Caco-2 (cell line): Measurements from ENCODE around the gene BUD23. TPM values are rescaled to one million over a fixed set of nuclear protein-coding genes. Genes with fewer than 3 reads are reported as not detected.

ENCODE experiments used
- BruUV-seq: library from RNA; stranded (reverse); fragments of 400-500 nt; replicated peaks from 2 replicates; lab custom pipeline; 2021; lab: Mats Ljungman, UMichigan
- CTCF ChIA-PET: fragments of 300-600 bp; sonication (Branson Sonifier 250); formaldehyde crosslinking; loops from one replicate; lab custom pipeline; 2022; ENCODE audit warnings: antibody characterized with exemption; lab: Charles Lee
- POLR2A ChIA-PET: fragments of 300-600 bp; sonication (Branson Sonifier 250); formaldehyde crosslinking; loops from one replicate; lab custom pipeline; 2022; ENCODE audit warnings: antibody characterized with exemption; lab: Charles Lee
- DNase-seq, 2 experiments: peaks; one replicate each; pipeline versions ENCODE4 v3.0.0 to v3.0.0-alpha.2; 2020 to 2022
- H3K27me3 ChIP-seq: replicated peaks from 2 replicates; pipeline ENCODE4 v1.6.0; 2011; ENCODE audit warnings: low read length; ENCODE audit not compliant: control insufficient read depth, insufficient read depth
- H3K36me3 ChIP-seq: 2 replicates; pipeline ENCODE4 v1.5.1; 2011; ENCODE audit warnings: low read length; ENCODE audit not compliant: control insufficient read depth, insufficient read depth
- H3K4me1 ChIP-seq: fragments of 250-450 bp; sonication (Bioruptor Pico); 2 replicates; pipeline ENCODE4 v1.5.1; 2020; ENCODE audit warnings: mild to moderate bottlenecking
- H3K4me3 ChIP-seq: 2 replicates; pipeline ENCODE4 v1.5.1; 2011; ENCODE audit warnings: low read depth, mild to moderate bottlenecking, control low read depth, low read length
- H3K9me3 ChIP-seq: fragments of 250-450 bp; sonication (Bioruptor Pico); 2 replicates; pipeline ENCODE4 v1.5.1; 2020; ENCODE audit warnings: mild to moderate bottlenecking, moderate library complexity
- H3K27ac Mint-ChIP-seq: one replicate; pipeline ENCODE4 v1.8.0; 2022; ENCODE audit warnings: mixed read lengths; ENCODE audit not compliant: unreplicated experiment
- H3K27me3 Mint-ChIP-seq: one replicate; pipeline ENCODE4 v1.8.0; 2022; ENCODE audit warnings: mixed read lengths; ENCODE audit not compliant: insufficient read depth, unreplicated experiment
- H3K36me3 Mint-ChIP-seq: one replicate; pipeline ENCODE4 v1.8.0; 2022; ENCODE audit warnings: mild to moderate bottlenecking, mixed read lengths; ENCODE audit not compliant: insufficient read depth, unreplicated experiment
- H3K4me1 Mint-ChIP-seq: one replicate; pipeline ENCODE4 v1.8.0; 2022; ENCODE audit warnings: low read depth, mixed read lengths; ENCODE audit not compliant: unreplicated experiment
- H3K4me3 Mint-ChIP-seq: one replicate; pipeline ENCODE4 v1.8.0; 2022; ENCODE audit warnings: mild to moderate bottlenecking, moderate library complexity, mixed read lengths; ENCODE audit not compliant: unreplicated experiment
- H3K9me3 Mint-ChIP-seq: one replicate; pipeline ENCODE4 v1.8.0; 2022; ENCODE audit warnings: mixed read lengths; ENCODE audit not compliant: unreplicated experiment
- CTCF ChIP-seq, 2 experiments: fragments of 200-600 bp in 1 of 2; IDR thresholded peaks; 1 replicate in 1 of 2; 2 replicates in 1 of 2; pipeline versions ENCODE4 v1.5.1 to v1.8.0; 2011 to 2022; ENCODE audit warnings: antibody characterized with exemption in 1 of 2, control low read depth in 1 of 2, inconsistent platforms in 1 of 2, low read depth in 1 of 2, low read length in 1 of 2, mild to moderate bottlenecking in 1 of 2, moderate library complexity in 1 of 2; ENCODE audit not compliant: insufficient read depth in 1 of 2, severe bottlenecking in 1 of 2, unreplicated experiment in 1 of 2
- intact Hi-C: fragments of 100-400 bp; cut with micrococcal nuclease; formaldehyde crosslinking; loops from one replicate; pipeline ENCODE4 v1.10.0; 2022; ENCODE audit not compliant: unreplicated experiment
- total RNA-seq: library from RNA; stranded (reverse); gene quantifications from 2 replicates; pipeline ENCODE4 v1.2.3, GENCODE V29; 2022

Gene BUD23
- total RNA-seq, 1 experiment from 2014 or later: 144 TPM

- Histone ChIP-seq H3K9me3 (no peaks in the 10 kb centered on the region), H3K27me3 (no peaks in the 10 kb centered on the region), H3K4me1 (peaks cover 12% of the 10 kb centered on the region), H3K36me3 (peaks cover 3% of the 10 kb centered on the region; the same call in 1 of the 2 replicates), H3K4me3 (no peak overlapping the region)
- POLR2A ChIA-PET: no interaction called here
- Mint-ChIP-seq H3K27ac (no peak overlapping the region), H3K27me3 (no peaks in the 10 kb centered on the region), H3K4me1 (no peaks in the 10 kb centered on the region), H3K36me3 (peaks cover 70% of the 10 kb centered on the region), H3K9me3 (no peaks in the 10 kb centered on the region), H3K4me3 (no peak overlapping the region)
- CTCF ChIA-PET: interaction anchor here (0.6 to 2.5 kb wide), 3 partner anchors 29 to 580 kb away, joined by 3 to 8 read pairs (median 4); no protein-coding TSS in a partner anchor
- TF ChIP-seq CTCF (IDR thresholded peaks at IDR 0.05; ENCODE audit: insufficient read depth in 1 of 2, low read depth in 1 of 2, low read length in 1 of 2, severe bottlenecking in 1 of 2, unreplicated experiment in 1 of 2): no peak
- intact Hi-C loops: no loop called here
- DNase-seq: no peak
- BruUV-seq: no TSS peak
Observed at GRCh38 chr7:73700069-73700423, 16.6 kb downstream of the BUD23 start.

DNA sequence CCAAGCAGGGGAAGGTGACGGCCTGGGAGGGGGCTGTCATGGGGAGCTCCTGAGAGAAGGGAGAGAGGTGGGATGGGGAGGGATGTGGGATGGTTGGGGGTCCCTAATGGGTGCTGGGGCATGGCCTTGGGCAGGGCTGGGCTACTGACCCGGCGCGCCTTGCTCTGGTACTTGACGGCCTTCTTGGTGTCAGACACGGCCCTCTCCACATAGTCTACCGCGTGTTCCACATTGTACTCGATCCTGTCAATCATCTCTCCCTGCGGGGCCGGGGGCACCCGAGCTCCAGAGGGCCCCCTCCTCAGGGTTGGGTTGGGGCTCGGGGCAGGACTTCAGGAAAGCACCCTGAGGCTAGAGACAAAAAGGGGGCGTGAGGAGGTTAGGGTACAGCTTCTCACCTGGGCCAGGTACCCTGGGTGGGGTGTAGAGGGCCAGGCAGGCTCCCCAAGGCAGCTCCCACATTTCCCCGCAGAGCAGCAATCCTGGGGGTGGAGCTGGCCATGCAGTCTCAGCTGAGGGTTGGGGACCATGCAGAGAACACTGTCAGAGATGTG, 17.3 kb downstream of the BUD23 start:
- peaks cover 76% of the 10 kb centered on the region for H3K36me3 Mint-ChIP-seq
- Histone ChIP-seq H3K4me3 (no peak overlapping the region), H3K36me3 (peaks cover 3% of the 10 kb centered on the region; the same call in 1 of the 2 replicates), H3K27me3 (no peaks in the 10 kb centered on the region), H3K9me3 (no peaks in the 10 kb centered on the region), H3K4me1 (peaks cover 12% of the 10 kb centered on the region)
- H3K27ac Mint-ChIP-seq: no peak overlapping the region
- ChIA-PET POLR2A (interaction anchor here (0.5 kb wide), 1 partner anchor 42 kb away, joined by 5 read pairs; no protein-coding TSS in a partner anchor), CTCF (interaction anchor here (0.6 to 2.6 kb wide), 5 partner anchors 15 to 94 kb away, joined by 3 to 13 read pairs (median 8); no protein-coding TSS in a partner anchor)
- no TSS peak for BruUV-seq
- no peak for TF ChIP-seq CTCF (IDR thresholded peaks at IDR 0.05; ENCODE audit: insufficient read depth in 1 of 2, low read depth in 1 of 2, low read length in 1 of 2, severe bottlenecking in 1 of 2, unreplicated experiment in 1 of 2)
- no peaks in the 10 kb centered on the region for H3K4me1 Mint-ChIP-seq
- intact Hi-C loops: loop anchor here (1.0 kb wide), 2 partner anchors 15 to 25 kb away; no protein-coding TSS in a partner anchor
- DNase-seq: no peak
- H3K27me3 Mint-ChIP-seq: no peaks in the 10 kb centered on the region
- no peaks in the 10 kb centered on the region for H3K9me3 Mint-ChIP-seq
- no peak overlapping the region for H3K4me3 Mint-ChIP-seq

DNA sequence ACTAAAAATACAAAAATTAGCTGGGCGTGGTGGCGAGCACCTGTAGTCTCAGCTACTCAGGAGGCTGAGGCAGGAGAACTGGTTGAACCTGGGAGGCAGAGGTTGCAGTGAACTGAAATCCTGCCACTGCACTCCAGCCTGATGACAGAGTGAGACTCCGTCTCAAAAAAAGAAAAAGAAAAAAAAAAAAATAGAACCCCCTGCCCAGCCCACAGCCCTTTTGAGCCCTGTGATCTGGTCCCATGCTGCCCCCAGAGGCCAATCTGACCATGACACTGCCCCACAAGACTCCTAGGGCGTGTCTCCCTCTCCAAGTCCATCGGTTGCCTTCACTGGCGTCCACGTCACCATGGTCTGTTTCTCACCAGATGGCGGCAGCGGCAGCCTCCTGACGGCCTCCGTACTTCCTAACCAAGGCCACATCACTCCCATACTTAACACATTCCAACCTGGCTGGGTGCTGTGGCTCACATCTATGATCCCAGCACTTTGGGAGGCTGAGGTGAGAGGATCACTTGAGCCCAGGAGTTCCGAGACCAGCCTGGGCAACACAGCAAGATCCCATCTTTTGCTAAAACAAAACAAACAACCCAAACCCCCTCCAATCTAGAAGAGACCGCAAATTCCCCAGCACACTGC, 18.1 kb downstream of the BUD23 start:
- POLR2A ChIA-PET: interaction anchor here (0.5 to 0.6 kb wide), 2 partner anchors 43 to 135 kb away, joined by 3 to 5 read pairs; no protein-coding TSS in a partner anchor

More for the DNA sequence above, 18.1 kb downstream of the BUD23 start:
- peaks cover 3% of the 10 kb centered on the region; the same call in 1 of the 2 replicates for H3K36me3 ChIP-seq
- Mint-ChIP-seq H3K27ac (no peak overlapping the region), H3K36me3 (peaks cover 80% of the 10 kb centered on the region), H3K9me3 (no peaks in the 10 kb centered on the region), H3K27me3 (no peaks in the 10 kb centered on the region), H3K4me3 (no peak overlapping the region), H3K4me1 (no peaks in the 10 kb centered on the region)
- intact Hi-C loops: loop anchor here (1.0 kb wide), 2 partner anchors 14 to 24 kb away; no protein-coding TSS in a partner anchor
- H3K27me3 ChIP-seq: no peaks in the 10 kb centered on the region
- TF ChIP-seq CTCF (IDR thresholded peaks at IDR 0.05; ENCODE audit: insufficient read depth in 1 of 2, low read depth in 1 of 2, low read length in 1 of 2, severe bottlenecking in 1 of 2, unreplicated experiment in 1 of 2): peak; percentile 62 to 79
- CTCF ChIA-PET: interaction anchor here (1.3 to 2.6 kb wide), 4 partner anchors 14 to 95 kb away, joined by 3 to 9 read pairs (median 6); no protein-coding TSS in a partner anchor
- peak; percentile 77 to 78 for DNase-seq
- no peaks in the 10 kb centered on the region for H3K9me3 ChIP-seq
- no peak overlapping the region for H3K4me3 ChIP-seq
- peaks cover 12% of the 10 kb centered on the region for H3K4me1 ChIP-seq
- BruUV-seq: no TSS peak
